ENCODE measurements around the gene MAP7.
"Not testable (repeated sequence)": the region's sequence is repeated elsewhere in the genome, so short reads cannot be mapped to it uniquely, and the experiment has no call there.

The MAP7 gene

DNA sequence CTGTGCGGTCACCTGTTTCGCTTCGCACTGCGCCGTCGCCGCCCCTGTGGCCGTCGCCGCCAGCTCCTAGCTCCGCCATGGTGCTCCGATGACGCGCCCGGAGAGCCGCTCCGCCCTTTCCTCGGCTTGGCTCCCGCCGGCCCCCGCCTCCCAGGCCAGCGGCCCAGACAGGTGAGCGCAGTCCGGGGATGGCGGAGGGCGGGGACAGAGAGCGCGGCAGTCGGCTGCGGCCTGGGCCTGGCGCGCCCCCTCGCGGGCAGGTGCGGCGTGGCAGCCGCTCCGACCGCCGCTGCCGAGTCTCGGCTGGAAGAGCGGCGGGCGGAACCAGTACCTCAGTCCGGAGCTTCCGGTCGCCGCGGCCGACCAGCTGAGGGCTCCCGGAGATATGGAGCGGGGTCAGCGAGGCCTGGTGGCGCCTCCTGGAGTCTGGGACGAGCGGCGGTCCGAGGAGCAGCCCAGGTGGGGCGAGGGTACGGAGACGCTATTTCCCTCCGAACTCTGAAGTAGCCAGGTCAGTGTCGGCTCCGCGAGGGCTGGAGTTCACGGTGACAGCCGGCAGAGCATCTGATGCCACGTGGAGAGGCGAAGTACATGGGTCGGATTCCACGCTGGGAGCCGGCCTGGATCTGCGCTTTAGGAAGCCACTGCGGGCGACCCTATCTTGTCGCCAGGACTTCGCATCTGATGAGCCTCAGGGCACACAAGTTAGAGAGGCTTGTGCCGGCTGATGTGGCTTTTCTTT, at the start of gene MAP7:
MAP7 (minus strand) TSS at position 93 of the 742 bp plus-strand sequence; CDS start at position 79, 14 bp downstream.
- peak; percentile 58 for DNase-seq

- DNase-seq, result peak; percentile 24
These were observed 49.2 kb upstream of the MAP7 start for GRCh38 chr6:136599329-136600011.

GRCh38 chr6:136598048-136598447, 47.8 kb upstream of the MAP7 start:
- no peak for DNase-seq

DNA sequence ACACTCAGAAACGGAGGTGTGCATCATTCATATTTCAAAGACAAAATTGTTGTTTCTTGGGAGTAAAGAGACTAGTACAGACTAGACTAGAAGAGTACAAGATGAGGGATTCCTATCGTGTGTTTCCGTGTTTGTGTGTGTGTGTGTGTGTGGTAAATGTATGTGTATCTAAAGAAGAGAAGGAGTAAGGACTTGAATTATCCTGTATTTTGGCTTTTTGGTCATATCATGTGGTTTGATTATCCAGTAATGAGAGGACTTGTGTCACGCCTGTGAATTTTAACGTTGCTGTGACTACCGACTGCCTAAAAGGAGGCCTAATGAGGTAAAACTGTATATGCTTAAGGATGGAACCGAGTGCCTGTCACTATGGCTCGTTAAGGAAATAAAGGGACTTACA, 44.4 kb upstream of the MAP7 start:
- no peak for DNase-seq

- DNase-seq, result no peak
These were observed 43.7 kb upstream of the MAP7 start for GRCh38 chr6:136593748-136594490.

GRCh38 chr6:136592930-136593673, 42.9 kb upstream of the MAP7 start:
- DNase-seq, result no peak

DNA sequence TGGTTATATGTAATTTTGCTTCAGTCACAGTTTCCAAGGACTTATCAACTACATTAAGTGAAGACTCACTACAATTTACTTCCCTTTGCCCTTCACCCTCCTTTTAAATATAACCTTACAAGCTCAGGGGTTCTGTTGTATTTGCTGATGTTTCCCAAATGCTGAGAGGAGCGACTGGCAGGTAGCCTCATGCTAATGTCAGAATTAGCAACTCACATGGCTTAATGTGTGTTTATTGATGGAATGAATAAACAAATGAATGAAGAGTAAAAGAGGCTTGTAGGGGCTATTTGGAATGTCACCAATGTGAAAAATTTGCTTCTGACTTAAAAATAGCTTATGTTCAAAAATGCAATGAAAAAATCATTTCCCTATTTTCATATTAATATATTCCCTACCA, 41.4 kb upstream of the MAP7 start:
- DNase-seq, result no peak

DNA sequence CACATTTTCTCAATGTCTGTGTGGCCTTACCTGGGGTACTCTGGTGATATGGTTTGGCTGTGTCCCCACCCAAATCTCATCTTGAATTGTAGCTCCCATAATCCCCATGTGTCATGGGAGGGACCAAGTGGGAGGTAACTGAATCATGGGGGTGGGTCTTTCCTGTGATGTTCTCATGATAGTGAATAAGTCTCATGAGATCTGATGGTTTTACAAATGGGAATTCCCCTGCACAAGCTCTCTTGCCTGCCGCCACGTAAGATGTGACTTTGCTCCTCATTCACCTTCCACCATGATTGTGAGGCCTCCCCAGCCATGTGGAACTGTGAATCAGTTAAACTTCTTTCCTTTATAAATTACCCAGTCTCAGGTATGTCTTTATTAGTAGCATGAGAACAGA, 40.6 kb upstream of the MAP7 start:
- not testable (repeated sequence) for DNase-seq

GRCh38 chr6:136587527-136587926, 37.3 kb upstream of the MAP7 start:
- DNase-seq, result no peak

DNA sequence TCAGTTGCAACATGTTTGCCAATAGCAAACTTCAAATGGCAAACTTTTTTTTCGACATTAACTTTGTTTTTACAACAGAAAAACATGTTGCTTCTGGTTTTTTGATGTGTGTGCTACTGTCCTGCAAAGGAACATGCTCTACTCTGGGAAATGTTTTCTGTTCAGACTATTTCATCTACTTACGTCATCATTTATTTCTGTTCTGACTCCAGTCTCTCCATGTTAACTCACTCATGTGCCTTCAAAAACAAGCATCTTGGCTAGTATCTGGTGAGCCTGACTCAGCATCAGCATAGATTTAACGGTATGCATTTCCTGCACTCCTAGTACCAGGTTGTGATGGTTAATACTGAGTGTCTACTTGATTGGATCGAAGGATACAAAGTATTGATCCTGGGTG, 36.1 kb upstream of the MAP7 start:
- no peak for DNase-seq

DNA sequence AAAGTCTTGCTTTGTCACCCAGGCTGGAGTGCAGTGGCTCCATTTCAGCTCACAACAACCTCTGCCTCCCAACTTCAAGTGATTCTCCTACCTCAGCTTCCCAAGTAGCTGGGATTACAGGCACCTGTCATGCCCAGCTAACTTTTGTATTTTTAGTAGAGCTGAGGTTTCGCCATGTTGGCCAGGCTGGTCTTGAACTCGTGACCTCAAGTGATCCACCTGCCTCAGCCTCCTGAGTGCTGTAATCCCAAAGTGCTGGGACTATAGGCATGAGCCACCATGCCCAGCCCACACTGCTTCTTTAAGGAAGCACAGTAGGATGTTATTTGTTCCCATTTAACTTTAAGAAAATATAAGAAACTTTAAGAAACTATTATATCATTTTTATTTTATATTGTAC, 35.3 kb upstream of the MAP7 start:
- not testable (repeated sequence) for DNase-seq

- DNase-seq, result not testable (repeated sequence)
These were observed 34.1 kb upstream of the MAP7 start for GRCh38 chr6:136584290-136584689.

DNA sequence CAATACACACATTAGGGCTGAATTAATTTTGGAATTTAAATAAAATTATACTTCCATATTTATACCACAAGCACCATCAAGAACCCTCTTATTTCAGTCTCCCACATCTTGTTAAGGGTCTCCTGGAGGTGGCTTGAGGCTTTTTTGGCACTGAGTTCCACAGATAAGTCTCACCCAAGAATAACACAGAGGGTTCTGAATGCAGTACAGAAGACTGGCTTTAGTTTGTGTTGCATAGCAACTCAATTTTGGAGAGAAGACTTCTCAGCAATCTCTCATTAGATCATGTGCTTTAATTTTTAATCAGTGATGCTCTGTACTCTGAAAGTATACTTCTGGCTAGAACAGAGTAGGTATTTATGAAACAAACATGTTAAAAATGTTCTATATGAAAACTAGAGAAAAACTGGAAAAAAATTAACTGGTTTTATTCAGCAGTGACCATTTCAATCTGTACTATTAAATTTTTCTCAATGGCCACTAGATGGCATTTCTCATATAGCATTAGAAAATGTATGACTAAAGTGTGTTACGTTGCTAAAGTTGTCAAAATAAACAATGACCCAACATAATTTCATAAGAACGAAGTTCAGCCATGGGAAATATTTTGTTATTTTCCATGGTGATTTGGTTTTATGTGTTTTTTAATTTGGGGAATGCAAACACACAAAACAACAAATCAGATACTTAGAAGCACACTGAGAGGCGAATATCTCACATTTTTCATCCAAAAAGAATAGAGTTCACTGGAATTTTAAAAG, 32.7 kb upstream of the MAP7 start:
- no peak for DNase-seq

GRCh38 chr6:136579800-136580199, 29.6 kb upstream of the MAP7 start:
- DNase-seq, result no peak

GRCh38 chr6:136576821-136577220, 26.6 kb upstream of the MAP7 start:
- DNase-seq, result no peak

- no peak for DNase-seq
These were observed 21.3 kb upstream of the MAP7 start for GRCh38 chr6:136571496-136571895.

DNA sequence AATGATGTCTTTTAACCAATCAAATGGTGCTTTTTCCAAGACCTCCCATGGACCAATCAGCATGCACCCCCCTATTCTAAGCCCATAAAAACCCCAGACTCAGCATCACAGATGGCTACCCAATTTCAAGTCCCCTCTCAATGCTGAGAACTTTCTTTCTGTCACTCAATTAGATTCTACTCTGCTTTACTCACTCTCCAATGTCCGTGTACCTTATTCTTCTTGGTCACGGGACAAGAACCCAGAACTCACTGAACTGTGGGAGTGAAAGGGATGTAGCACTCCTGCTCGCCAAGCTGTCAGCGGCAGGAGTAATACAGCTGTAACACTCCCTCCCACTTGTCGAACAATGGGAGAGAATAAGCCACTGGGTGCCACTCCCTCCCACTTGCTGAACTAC, 20.8 kb upstream of the MAP7 start:
- DNase-seq, result no peak

DNA sequence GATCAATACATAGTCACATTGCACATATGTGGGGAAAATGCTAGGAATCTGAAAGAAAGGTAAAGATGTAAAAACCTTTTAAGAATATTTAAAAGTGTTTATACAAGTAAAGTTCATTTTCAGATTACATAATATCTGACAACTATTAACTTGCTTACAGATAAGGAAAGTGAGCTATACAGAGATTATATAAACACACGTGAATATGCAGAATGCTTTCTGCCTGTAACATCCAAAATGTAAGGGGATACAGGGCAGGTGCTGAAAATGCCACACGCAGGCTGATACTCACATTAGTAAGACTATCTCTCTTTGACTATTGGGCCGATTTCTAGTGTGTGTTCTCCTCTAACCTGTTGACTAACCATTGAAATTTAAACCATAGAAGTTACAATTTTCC, 17.9 kb upstream of the MAP7 start:
- DNase-seq, result no peak

DNA sequence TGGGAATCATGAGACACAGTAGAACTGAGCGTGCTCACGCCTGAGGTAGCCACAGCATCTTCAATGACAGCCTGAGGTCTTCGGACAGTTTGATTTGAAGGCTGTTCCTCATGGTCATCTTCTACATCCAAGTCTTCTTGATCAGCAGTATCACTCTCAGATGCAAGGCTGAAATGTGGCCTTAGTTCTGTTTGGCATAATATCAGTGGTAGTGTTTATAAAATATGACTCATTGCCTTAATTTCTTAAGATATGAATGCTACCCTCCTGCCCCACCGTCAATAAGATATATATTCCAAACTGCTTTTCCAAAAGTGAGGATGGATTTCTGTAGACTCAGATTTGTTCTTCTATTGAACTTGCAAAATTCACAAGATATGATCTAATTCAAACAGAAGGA, 17.5 kb upstream of the MAP7 start:
- no peak for DNase-seq

- no peak for DNase-seq
These were observed 16.6 kb upstream of the MAP7 start for GRCh38 chr6:136566851-136567250.

- DNase-seq, result no peak
These were observed 15.8 kb upstream of the MAP7 start for GRCh38 chr6:136566007-136566487.

DNA sequence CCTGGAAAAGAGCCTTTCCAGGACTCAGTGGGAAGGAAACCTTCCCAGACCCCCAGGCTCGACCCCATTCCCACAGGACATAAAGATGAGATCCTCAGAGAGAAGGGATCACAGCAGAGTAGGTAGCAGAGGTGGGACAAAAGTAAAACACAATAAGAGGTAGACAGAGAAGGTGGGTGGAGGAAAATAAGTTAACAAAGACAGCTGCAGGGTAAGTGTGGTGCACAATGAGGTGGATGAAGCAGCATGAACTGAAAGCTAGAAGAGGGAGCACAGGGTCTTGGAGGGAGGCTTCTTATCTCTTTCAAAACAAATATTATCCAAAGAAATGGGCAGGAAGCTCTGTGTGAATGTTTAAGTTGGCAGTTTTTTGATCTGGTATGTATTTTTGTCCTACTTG, 14.0 kb upstream of the MAP7 start:
- no peak for DNase-seq
